ENCODE results near the gene SLC7A9. TPM values are rescaled to one million over a fixed set of nuclear protein-coding genes. Genes with fewer than 3 reads are reported as not detected.

Gene SLC7A9
- total RNA-seq, 1 experiment from 2014 or later = not detected

DNA sequence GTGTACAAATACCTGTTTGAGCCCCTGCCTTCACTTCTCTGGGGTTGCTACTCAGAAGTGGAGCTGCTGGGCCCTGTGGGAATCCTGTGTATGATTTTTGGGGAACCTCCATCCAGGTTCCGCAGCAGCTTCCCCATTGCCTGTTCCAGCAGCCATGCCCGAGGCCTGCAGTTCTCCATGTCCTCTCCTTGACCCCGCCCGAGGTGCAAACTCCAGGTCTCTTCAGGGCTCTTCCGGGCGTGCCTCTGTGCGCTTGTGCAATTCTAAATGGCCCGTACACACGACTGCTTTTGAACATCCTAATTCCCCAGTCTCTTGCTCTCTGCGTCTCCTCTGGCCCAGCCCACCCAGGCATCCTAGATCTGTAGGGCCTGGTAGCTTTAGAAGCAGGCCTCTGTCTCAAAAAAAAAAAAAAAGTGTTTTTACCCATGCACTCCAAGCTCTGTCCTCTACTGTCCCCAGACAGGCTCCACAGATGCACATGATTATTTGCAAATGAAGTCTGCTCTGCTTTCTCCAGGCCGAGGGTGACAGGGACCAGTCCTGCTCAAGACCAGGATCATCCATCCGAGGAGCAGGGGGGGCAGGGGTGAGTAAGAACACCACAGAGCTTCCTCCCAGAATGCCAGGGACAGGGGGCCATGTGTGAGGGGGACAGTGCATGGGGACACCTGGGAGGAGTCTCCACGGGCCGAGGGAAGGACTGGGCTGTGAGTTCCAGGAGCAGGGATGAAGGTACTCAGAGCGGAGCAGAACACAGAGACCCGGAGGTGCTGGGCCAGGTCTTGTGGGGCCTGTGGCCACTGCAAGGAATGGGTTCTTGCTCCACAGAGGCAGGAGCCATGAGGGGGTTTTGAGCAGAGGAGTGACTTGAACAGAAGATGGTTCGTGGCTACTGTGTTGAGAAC is 51.7 kb downstream of the SLC7A9 start:
- H3K27me3 ChIP-seq = no peaks in the 10 kb centered on the region
- no peak overlapping the region for H3K27ac ChIP-seq
- DNase-seq = no peak
- H3K36me3 ChIP-seq = no peaks in the 10 kb centered on the region
- peaks cover 4% of the 10 kb centered on the region for H3K4me1 ChIP-seq
- H3K4me3 ChIP-seq = no peak overlapping the region
- H3K9me3 ChIP-seq (replicated peaks) = no peaks in the 10 kb centered on the region

DNA sequence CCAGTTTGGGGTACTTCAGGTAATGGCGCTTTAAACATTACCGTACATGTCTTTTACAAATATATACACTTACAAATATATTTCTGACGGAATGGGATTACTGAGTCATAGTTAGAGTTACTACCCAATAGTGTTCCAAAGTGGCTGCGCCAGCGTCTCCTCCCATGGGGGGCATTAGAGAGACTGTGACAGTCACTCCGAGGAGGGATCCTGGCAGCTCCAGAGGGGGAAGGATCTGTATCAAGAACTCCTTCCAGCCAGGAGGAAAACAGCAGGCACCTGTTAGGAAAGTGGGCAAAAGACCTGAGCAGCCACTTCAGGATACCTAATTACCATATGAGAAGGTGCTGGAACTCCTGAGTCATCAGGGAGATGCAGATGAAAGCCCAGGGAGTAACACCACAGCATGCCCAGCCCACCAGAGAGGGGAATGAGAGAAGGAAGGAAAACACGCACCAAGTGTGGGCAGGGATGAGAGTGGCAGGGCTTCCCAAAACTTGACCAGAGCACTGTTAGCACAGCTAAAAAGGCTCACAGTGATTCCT is 52.9 kb downstream of the SLC7A9 start:
- Histone ChIP-seq H3K4me1 (peaks cover 4% of the 10 kb centered on the region), H3K4me3 (no peak overlapping the region), H3K9me3 (replicated peaks) (no peaks in the 10 kb centered on the region), H3K36me3 (no peaks in the 10 kb centered on the region), H3K27me3 (no peaks in the 10 kb centered on the region), H3K27ac (no peak overlapping the region)
- no peak for DNase-seq

DNA sequence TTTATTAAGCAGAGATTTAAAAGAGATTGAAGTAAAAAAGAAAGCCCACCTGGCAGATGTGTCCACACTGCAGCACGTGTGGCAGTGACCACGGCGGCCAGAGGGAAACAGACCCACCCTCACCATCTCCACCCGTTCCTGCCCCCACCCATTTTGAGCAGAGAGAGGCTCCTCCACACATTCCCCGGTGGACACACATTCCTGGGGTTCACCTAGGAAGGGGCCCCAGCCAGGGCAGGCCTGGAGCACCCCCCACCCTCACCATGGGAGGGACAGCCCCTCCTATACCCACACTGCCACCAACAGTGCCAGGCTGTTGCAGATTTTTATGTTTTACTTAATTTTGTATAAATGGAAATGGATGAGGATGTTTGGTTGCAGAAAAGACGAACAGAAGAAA is 54.9 kb downstream of the SLC7A9 start:
- H3K4me3 ChIP-seq = no peak overlapping the region
- no peak overlapping the region for H3K27ac ChIP-seq
- DNase-seq = no peak
- H3K27me3 ChIP-seq = no peaks in the 10 kb centered on the region; the same call in 1 of the 2 replicates
- H3K36me3 ChIP-seq = no peaks in the 10 kb centered on the region
- no peaks in the 10 kb centered on the region for H3K9me3 ChIP-seq (replicated peaks)
- H3K4me1 ChIP-seq = no peaks in the 10 kb centered on the region; the same call in none of the 2 replicates

DNA sequence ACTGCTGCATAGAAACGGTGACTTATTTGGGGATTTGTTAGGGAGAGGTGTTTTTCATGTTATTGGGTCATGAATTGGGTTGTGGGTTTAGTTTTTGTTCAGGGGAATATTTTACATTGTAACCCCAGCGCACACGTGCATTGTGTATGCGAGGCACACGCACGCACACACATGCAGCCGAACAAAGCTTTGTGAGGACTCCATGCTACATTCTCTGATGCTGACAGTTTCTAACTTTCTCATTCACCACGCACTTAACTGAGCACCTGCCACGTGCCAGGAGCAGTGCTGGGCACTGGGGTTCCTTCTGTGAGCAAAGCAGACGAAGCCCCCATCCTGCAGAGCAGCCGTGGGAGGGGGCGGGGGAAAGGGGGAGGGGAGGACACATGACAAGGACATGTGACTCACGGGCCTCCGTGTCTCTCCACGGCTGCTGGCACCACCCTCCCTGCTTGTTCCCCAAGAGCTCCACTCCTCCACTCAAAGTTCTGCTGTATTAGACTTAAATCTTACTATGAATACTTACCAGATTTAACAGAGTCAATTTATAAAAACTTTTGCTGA is 55.6 kb downstream of the SLC7A9 start:
- Histone ChIP-seq H3K36me3 (no peaks in the 10 kb centered on the region), H3K4me1 (no peaks in the 10 kb centered on the region), H3K4me3 (no peak overlapping the region), H3K9me3 (replicated peaks) (no peaks in the 10 kb centered on the region), H3K27ac (no peak overlapping the region), H3K27me3 (no peaks in the 10 kb centered on the region; the same call in 1 of the 2 replicates)
- DNase-seq = no peak

GRCh38 chr19:32812571-32812970 is 57.0 kb downstream of the SLC7A9 start:
- Histone ChIP-seq H3K36me3 (no peaks in the 10 kb centered on the region), H3K9me3 (replicated peaks) (no peaks in the 10 kb centered on the region; the same call in 1 of the 2 replicates), H3K4me3 (no peak overlapping the region), H3K4me1 (no peaks in the 10 kb centered on the region), H3K27ac (no peak overlapping the region), H3K27me3 (no peaks in the 10 kb centered on the region; the same call in 1 of the 2 replicates)
- DNase-seq = no peak

GRCh38 chr19:32812036-32812435 is 57.5 kb downstream of the SLC7A9 start:
- H3K36me3 ChIP-seq = no peaks in the 10 kb centered on the region
- H3K27me3 ChIP-seq = no peaks in the 10 kb centered on the region; the same call in 1 of the 2 replicates
- no peak overlapping the region for H3K4me3 ChIP-seq
- no peak for DNase-seq
- H3K27ac ChIP-seq = no peak overlapping the region
- no peaks in the 10 kb centered on the region; the same call in 1 of the 2 replicates for H3K9me3 ChIP-seq (replicated peaks)
- H3K4me1 ChIP-seq = no peaks in the 10 kb centered on the region

- H3K4me3 ChIP-seq = no peak overlapping the region
- H3K9me3 ChIP-seq (replicated peaks) = no peaks in the 10 kb centered on the region; the same call in 1 of the 2 replicates
- H3K4me1 ChIP-seq = no peaks in the 10 kb centered on the region
- no peak for DNase-seq
- no peaks in the 10 kb centered on the region for H3K36me3 ChIP-seq
- H3K27ac ChIP-seq = no peak overlapping the region
- H3K27me3 ChIP-seq = peaks cover 3% of the 10 kb centered on the region; the same call in 1 of the 2 replicates
These were observed 58.4 kb downstream of the SLC7A9 start for GRCh38 chr19:32811151-32811550.

DNA sequence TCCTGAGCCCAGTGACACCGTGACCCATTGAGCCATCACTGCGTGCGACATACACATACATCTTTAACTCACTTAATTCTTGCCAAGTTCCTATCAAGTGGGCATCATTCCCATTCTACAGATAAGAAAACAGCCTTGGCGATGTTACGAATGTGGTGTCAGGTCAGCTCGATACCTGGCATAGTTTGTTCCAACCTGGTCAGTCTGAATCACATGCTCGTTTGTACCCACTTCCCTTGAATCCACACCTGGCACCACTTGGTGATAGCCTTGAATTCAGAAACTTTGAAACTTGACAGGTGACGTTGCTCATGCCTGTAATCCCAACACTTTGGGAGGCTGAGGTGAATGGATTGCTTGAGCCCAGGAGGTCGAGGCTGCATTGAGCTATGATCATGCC is 59.1 kb downstream of the SLC7A9 start:
- H3K27ac ChIP-seq = no peak overlapping the region
- no peak overlapping the region for H3K4me3 ChIP-seq
- peaks cover 3% of the 10 kb centered on the region; the same call in 1 of the 2 replicates for H3K27me3 ChIP-seq
- no peak for DNase-seq
- H3K9me3 ChIP-seq (replicated peaks) = no peaks in the 10 kb centered on the region; the same call in 1 of the 2 replicates
- no peaks in the 10 kb centered on the region for H3K36me3 ChIP-seq
- no peaks in the 10 kb centered on the region for H3K4me1 ChIP-seq

DNA sequence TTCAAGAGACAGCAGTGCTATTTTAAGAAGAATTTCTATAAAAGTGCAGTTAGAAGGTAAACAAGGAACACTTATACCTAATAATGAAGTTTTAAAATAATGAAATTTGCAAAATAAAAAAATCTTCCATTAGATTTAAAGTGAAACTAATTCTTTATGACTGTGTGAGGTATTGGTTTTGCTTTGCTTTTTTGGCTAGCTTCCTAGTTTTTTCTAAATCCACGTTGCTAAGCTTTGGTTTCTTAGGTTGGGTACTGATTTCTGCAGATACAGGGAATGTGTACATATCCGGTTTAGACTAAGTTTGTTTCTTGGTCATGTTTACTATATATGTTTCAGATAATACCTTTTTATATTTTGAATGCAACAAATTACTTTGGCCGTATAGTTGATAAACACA is 59.8 kb downstream of the SLC7A9 start:
- Histone ChIP-seq H3K4me3 (no peak overlapping the region), H3K4me1 (no peaks in the 10 kb centered on the region), H3K9me3 (replicated peaks) (no peaks in the 10 kb centered on the region; the same call in 1 of the 2 replicates), H3K27ac (no peak overlapping the region), H3K36me3 (no peaks in the 10 kb centered on the region), H3K27me3 (peaks cover 3% of the 10 kb centered on the region; the same call in 1 of the 2 replicates)
- DNase-seq = no peak

- H3K36me3 ChIP-seq = no peaks in the 10 kb centered on the region
- H3K4me1 ChIP-seq = no peaks in the 10 kb centered on the region
- DNase-seq = no peak
- peaks cover 3% of the 10 kb centered on the region; the same call in 1 of the 2 replicates for H3K27me3 ChIP-seq
- H3K4me3 ChIP-seq = no peak overlapping the region
- no peaks in the 10 kb centered on the region; the same call in 1 of the 2 replicates for H3K9me3 ChIP-seq (replicated peaks)
- H3K27ac ChIP-seq = no peak overlapping the region
These were observed 60.3 kb downstream of the SLC7A9 start for GRCh38 chr19:32809254-32809653.

GRCh38 chr19:32808236-32808635 is 61.3 kb downstream of the SLC7A9 start:
- DNase-seq = no peak
- Histone ChIP-seq H3K36me3 (no peaks in the 10 kb centered on the region), H3K27me3 (peaks cover 3% of the 10 kb centered on the region; the same call in 1 of the 2 replicates), H3K4me3 (no peak overlapping the region), H3K4me1 (no peaks in the 10 kb centered on the region), H3K27ac (no peak overlapping the region), H3K9me3 (replicated peaks) (no peaks in the 10 kb centered on the region; the same call in 1 of the 2 replicates)

DNA sequence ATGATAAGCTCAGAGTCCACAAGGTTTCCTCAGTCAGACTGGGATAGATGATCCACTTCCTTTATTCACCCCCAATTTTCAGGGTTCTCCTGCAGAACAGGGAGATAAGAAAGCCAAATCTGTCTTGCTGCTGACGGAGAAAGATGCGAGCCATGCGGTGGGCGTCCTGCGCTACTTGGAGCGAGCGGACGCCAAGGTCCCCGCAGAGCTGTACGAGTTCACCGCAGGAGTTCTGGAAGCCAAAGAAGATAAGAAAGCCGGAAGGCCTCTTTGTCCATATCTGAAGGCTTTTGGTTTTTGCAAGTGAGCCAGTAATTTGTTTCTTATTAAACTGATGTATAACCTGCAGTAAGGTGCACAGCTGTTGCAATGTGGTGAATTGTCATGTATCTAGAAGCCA is 66.7 kb downstream of the SLC7A9 start:
- Histone ChIP-seq H3K4me3 (no peak overlapping the region), H3K36me3 (no peaks in the 10 kb centered on the region), H3K27me3 (0 out of 2 replicates have a peak, but pooled peaks cover 3% of the 10 kb centered on the region), H3K9me3 (replicated peaks) (no peaks in the 10 kb centered on the region; the same call in 1 of the 2 replicates), H3K27ac (no peak overlapping the region), H3K4me1 (no peaks in the 10 kb centered on the region)
- no peak for DNase-seq

- H3K27ac ChIP-seq = no peak overlapping the region
- H3K27me3 ChIP-seq = no peaks in the 10 kb centered on the region
- H3K4me1 ChIP-seq = no peaks in the 10 kb centered on the region
- no peak overlapping the region for H3K4me3 ChIP-seq
- DNase-seq = no peak
- no peaks in the 10 kb centered on the region for H3K9me3 ChIP-seq (replicated peaks)
- H3K36me3 ChIP-seq = no peaks in the 10 kb centered on the region
These were observed 68.8 kb downstream of the SLC7A9 start for GRCh38 chr19:32800754-32801153.

GRCh38 chr19:32800191-32800590 is 69.4 kb downstream of the SLC7A9 start:
- H3K27me3 ChIP-seq = no peaks in the 10 kb centered on the region
- H3K36me3 ChIP-seq = no peaks in the 10 kb centered on the region
- no peak for DNase-seq

GRCh38 chr19:32798201-32798600 is 71.4 kb downstream of the SLC7A9 start:
- H3K9me3 ChIP-seq (replicated peaks) = no peaks in the 10 kb centered on the region
- H3K4me1 ChIP-seq = no peaks in the 10 kb centered on the region
- H3K27me3 ChIP-seq = no peaks in the 10 kb centered on the region
- no peak overlapping the region for H3K27ac ChIP-seq
- no peak overlapping the region for H3K4me3 ChIP-seq
- DNase-seq = no peak
- H3K36me3 ChIP-seq = no peaks in the 10 kb centered on the region

More at GRCh38 chr19:32800191-32800590, 69.4 kb downstream of the SLC7A9 start:
- Histone ChIP-seq H3K4me1 (no peaks in the 10 kb centered on the region), H3K4me3 (no peak overlapping the region), H3K27ac (no peak overlapping the region), H3K9me3 (replicated peaks) (no peaks in the 10 kb centered on the region)
